ELR (cell line): ENCODE measurements around the gene ARHGEF3.

Source experiments
- DNase-seq: peaks from one replicate; pipeline ENCODE4 v3.0.0-alpha.2; 2015; ENCODE audit warnings: low read depth

The ARHGEF3 gene, protein sequence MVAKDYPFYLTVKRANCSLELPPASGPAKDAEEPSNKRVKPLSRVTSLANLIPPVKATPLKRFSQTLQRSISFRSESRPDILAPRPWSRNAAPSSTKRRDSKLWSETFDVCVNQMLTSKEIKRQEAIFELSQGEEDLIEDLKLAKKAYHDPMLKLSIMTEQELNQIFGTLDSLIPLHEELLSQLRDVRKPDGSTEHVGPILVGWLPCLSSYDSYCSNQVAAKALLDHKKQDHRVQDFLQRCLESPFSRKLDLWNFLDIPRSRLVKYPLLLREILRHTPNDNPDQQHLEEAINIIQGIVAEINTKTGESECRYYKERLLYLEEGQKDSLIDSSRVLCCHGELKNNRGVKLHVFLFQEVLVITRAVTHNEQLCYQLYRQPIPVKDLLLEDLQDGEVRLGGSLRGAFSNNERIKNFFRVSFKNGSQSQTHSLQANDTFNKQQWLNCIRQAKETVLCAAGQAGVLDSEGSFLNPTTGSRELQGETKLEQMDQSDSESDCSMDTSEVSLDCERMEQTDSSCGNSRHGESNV

DNA sequence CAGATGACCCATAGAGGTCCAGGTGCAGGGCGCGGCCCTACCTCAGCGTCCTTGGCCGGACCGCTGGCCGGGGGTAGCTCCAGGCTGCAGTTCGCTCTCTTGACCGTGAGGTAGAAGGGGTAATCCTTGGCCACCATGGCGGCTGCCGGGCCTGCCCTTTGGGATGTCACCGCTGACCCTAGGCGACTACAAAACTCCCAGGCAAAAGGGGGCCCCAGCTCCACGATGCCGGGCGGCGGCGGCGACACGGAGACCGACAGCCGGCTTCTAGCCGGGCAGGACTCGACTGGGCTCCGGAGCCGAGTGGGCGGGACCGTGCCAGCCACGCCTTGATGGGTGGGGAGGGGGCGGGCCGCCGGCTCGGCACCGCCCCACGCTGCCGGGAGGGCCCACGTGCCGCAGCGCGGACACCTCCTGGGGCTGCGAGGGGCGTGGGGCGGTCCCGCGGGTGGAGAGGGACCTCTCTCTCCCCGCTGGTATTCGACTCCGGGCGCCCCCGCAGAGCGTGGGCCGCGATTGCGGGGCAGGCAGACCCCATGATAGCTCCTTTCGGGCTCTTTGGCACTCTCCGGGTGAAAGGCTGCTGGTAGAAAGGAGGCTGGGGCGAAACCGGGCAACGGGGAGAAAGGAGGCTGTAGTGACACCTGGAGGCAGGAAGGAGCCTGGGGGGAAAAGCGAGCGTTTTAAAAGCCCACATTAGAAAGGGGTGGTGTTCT is at the start of gene ARHGEF3:
Gene ARHGEF3 (minus strand): TSS at position 288 of the 716 bp plus-strand sequence. CDS start 151 bp downstream, at position 137.
- DNase-seq: peak; percentile 78

GRCh38 chr3:56849698-56850097 is 47.9 kb upstream of the ARHGEF3 start:
- DNase-seq: no peak

- peak; percentile 27 for DNase-seq
These were observed 43.8 kb upstream of the ARHGEF3 start for GRCh38 chr3:56845505-56845904.

- no peak for DNase-seq
These were observed 42.8 kb upstream of the ARHGEF3 start for GRCh38 chr3:56844536-56844935.

GRCh38 chr3:56839784-56840715 is 38.3 kb upstream of the ARHGEF3 start:
- peak; percentile 89 for DNase-seq

DNA sequence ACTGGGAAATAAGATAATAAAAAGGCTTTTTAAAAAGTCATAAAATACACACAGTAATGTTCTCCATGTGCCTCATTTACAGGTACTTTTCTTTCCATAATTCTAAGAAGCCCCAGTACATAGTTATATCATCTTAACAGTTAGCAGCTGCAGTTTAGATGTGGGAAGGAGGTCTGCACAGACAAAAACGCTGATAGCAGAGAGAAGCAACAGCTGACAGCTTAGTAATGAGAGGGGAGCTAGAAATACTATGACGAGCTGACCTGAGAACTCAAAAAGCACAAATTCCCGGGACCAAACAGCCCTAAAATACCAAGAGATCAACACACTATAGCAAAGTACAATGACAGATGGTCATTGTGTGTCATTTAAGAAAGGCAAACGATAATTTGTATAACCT is 36.7 kb upstream of the ARHGEF3 start:
- DNase-seq: no peak

- no peak for DNase-seq
These were observed 35.6 kb upstream of the ARHGEF3 start for GRCh38 chr3:56837196-56837955.

DNA sequence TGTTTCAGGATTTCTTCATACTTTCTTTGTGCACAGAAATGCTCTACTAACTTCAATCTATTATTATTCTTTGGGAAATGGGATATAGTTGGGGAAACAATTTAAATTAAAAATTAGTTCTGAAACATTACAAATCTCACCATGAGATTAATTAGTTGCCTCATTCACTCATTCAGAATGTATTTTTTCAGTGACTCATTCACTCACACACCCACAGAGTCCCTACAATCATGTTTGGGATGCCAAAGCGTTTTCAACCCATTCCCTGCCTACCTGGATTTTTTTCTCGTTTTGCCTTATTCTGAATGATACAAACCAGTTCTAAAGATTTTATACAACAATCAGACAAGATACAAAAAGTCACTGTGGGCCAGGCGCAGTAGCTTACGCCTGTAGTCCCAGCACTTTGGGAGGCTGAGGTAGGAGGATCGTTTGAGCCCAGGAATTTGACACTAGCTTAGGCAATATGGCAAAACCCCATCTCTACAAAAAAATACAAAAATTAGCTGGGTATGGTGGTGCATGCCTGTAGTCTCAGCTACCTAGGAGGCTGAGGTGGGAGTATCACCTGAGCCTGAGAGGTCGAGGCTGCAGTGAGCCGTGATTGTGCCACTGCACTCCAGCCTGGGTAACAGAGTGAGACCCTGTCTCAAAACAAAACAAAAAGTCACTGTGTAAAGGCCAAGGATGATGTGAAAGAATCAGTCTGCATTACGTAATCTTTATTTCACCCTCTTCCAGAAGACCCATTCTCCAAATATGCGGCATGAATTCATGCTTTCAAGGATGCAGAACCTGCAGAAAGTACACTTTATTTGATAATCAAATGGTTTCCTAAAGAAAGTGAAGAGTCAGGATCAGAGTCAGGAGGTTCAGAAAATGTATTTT is 34.8 kb upstream of the ARHGEF3 start:
- peak; percentile 44 for DNase-seq

DNA sequence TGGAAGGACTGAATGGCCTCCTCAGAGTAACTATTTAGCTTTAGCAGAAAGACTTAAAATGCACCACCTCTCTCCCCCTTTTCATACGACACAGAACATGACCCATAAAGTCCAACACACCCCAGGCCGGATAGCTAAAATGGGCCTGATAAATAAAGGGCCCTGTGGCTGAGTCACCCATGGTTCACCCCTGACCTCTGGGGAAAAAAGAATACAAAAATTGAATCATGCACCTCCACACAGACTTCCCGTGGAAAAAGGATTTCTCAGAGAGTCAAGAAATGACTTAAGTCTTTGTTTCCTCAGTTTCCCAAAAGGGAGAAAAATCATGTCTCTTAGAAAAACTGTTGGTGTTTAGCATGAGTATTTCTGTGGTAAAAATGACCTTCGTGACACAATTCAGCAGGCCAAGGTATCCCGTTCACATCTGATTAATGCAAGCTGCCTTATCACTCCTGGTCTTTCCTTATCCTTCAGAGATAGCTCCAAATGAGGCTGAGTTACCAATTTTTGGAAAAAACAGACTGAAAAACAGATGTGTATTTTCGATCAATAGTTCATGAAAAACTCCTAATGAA is 34.0 kb upstream of the ARHGEF3 start:
- DNase-seq: peak; percentile 69

GRCh38 chr3:56833536-56833935 is 31.8 kb upstream of the ARHGEF3 start:
- no peak for DNase-seq

GRCh38 chr3:56833022-56833421 is 31.3 kb upstream of the ARHGEF3 start:
- DNase-seq: no peak

- DNase-seq: no peak
These were observed 29.8 kb upstream of the ARHGEF3 start for GRCh38 chr3:56831572-56831971.

DNA sequence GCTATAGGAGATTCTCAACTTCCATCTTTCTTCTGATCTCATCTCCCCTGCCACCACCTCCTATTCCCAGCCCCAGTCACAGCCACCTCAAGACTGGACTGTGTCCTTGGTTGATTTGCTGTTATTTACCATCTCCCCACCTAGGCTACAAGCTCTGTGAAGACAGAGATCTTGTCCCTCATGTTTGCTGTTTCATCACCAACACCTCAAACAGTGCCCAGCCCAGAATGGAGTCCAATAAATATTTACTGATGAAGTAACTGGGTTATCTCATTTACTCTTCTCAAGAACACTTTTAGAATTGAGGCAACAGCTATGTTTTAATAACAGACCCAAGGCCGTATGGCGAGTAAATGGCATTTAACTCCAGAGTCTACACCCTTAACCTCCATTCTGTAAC is 29.1 kb upstream of the ARHGEF3 start:
- DNase-seq: no peak

DNA sequence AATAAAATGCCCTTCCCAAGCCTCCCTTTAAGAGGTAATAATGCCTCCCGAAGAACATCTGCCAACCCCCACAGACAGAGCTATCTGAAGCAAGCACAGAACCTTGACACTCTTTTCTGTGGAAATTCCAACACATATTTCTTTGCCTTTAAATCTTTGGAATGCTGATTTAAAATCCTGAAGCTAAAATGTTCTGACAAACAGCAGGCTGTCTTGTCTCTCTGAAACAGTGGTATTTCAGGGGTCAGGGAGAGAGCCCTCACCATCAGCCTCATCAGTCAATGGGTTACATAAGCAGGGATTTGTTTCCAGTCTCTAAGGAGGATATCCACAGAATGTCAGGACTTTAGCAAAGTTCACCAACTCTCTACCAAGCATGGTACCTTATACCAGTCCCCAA is 27.8 kb upstream of the ARHGEF3 start:
- no peak for DNase-seq

- DNase-seq: peak; percentile 30
These were observed 25.3 kb upstream of the ARHGEF3 start for GRCh38 chr3:56826831-56827722.

DNA sequence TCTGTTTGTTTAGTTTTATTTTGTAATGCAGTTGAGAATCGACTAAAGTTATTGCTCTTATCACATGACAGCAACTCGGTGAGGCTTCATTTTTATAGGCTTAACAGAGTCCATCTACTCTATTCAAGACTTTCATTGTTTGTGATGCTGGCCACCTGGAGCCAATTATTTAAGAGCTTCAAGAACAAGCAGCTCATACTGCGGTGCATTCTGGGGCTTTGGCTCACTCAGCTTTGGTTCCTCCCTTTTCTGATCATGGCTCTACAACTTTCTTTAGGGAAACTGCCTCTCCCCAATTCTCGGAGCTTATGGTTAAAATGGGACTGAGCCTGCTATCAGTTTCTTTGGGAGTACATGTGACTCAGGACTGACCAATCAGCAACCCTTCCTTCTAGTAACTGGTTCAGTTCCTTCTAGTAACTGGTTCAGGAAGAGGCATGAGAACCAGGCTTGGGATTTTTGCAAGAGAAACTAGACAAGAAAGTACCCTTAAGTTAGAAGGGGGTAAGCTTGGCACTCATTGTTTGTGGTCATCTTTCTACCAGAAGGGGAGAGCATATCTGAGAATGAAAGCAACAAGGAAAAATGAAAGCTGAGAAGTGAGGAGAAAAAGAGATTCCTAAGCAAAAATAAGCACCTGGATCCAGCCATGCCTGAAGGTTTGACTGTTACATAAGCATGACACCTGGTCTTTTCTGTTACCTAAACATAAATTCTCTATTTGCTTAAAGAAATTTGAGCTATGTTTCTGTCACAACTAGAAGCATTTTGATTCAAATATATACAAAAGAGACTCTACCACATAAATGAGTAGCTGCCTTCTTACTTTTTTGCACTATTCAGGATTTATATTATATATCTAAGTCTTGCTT is 24.1 kb upstream of the ARHGEF3 start:
- DNase-seq: peak; percentile 17

- DNase-seq: no peak
These were observed 22.4 kb upstream of the ARHGEF3 start for GRCh38 chr3:56823984-56824703.
